Stimulated activated effector memory CD8-positive, alpha-beta T cell treated with anti-CD3 and anti-CD28 coated beads, Interleukin-12 subunit alpha, Interleukin-12 subunit beta, amount 100 ng/mL, for 72 hours (primary cell): ENCODE data around the gene RBP2.

ENCODE experiments used
- ATAC-seq: fragments of 150-1000 bp; cut with Tn5 transposase; 2 replicates; pipeline ENCODE4 v1.10.0; 2021
- DNase-seq, 2 donors: peaks; one replicate each; pipeline ENCODE4 v3.0.0; 2021 to 2022; ENCODE audit warnings: low spot score in 2 of 2
- H3K27ac Mint-ChIP-seq: one replicate; pipeline ENCODE4 v1.8.0; 2022; ENCODE audit warnings: mild to moderate bottlenecking, mixed read lengths
- H3K36me3 Mint-ChIP-seq: one replicate; pipeline ENCODE4 v1.8.0; 2022; ENCODE audit warnings: mild to moderate bottlenecking, mixed read lengths
- H3K4me1 Mint-ChIP-seq: one replicate; pipeline ENCODE4 v1.8.0; 2022; ENCODE audit warnings: mixed read lengths
- H3K4me3 Mint-ChIP-seq: one replicate; pipeline ENCODE4 v1.8.0; 2022; ENCODE audit warnings: mild to moderate bottlenecking, mixed read lengths
- H3K9me3 Mint-ChIP-seq: one replicate; pipeline ENCODE4 v1.8.0; 2022; ENCODE audit warnings: mixed read lengths

Gene RBP2

GRCh38 chr3:139476348-139476747 lies at the start of gene RBP2:
RBP2 (minus strand) TSS chr3:139476516; CDS start chr3:139476459, 57 bp downstream.
- H3K4me3 Mint-ChIP-seq, result no peak within 1 kb of the TSS
- no peaks in the 10 kb centered on the region for H3K4me1 Mint-ChIP-seq
- H3K9me3 Mint-ChIP-seq, result no peaks in the 10 kb centered on the region
- H3K27ac Mint-ChIP-seq, result no peak within 1 kb of the TSS
- ATAC-seq, result no peak
- no peak for DNase-seq
- H3K36me3 Mint-ChIP-seq, result no peaks in the 10 kb centered on the region

DNA sequence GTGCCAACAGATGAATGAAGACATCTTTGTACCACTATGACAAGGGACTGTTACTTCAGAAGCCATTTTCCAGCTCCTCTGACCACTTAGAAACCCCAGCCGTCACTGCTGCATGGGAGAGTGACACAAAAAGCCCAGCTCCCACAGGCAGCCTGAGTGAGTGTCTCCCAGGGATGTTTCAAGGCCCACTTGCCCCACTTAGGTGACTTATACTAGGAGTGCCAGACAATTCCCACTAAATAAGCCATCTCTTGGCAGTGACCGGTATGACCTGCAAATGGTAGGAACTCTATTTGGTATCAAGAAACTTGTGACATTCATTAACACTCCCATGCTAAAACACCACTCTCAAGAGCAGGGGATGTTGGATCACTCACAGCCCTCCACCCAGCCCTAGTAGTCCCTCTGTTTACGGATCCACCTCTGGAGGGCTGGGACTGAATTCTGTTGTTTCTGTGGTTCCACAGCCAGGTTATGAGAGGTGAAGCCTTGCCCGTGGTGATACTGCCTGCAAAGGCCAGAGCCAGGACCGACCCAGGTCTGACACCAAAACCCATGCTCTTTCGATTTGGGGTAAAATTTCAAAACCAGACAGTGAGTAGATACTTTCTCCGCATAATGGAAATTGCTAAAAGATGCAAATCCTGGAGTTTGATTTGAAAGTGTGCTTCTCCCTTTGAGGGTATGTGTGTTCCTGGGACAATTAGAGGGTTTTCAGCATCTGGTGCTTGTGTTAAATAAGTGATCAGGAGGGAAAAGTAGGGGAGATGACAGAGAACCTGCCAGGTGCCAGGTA lies 48.7 kb upstream of the RBP2 start:
- Mint-ChIP-seq H3K27ac (no peak overlapping the region), H3K4me1 (no peaks in the 10 kb centered on the region), H3K9me3 (no peaks in the 10 kb centered on the region), H3K36me3 (no peaks in the 10 kb centered on the region), H3K4me3 (no peak overlapping the region)
- ATAC-seq, result no peak
- DNase-seq, result no peak

- Mint-ChIP-seq H3K36me3 (no peaks in the 10 kb centered on the region), H3K9me3 (no peaks in the 10 kb centered on the region), H3K27ac (no peak overlapping the region), H3K4me3 (no peak overlapping the region), H3K4me1 (no peaks in the 10 kb centered on the region)
- DNase-seq (no peak), ATAC-seq (no peak)
Observed at GRCh38 chr3:139523718-139524117, 47.4 kb upstream of the RBP2 start.

- H3K9me3 Mint-ChIP-seq, result no peaks in the 10 kb centered on the region
- H3K27ac Mint-ChIP-seq, result no peak overlapping the region
- H3K4me3 Mint-ChIP-seq, result no peak overlapping the region
- no peak for ATAC-seq
- no peak for DNase-seq
- H3K4me1 Mint-ChIP-seq, result no peaks in the 10 kb centered on the region
- H3K36me3 Mint-ChIP-seq, result no peaks in the 10 kb centered on the region
Observed at GRCh38 chr3:139523166-139523565, 46.9 kb upstream of the RBP2 start.

GRCh38 chr3:139522421-139522820 lies 46.1 kb upstream of the RBP2 start:
- ATAC-seq (no peak), DNase-seq (no peak)
- Mint-ChIP-seq H3K4me3 (no peak overlapping the region), H3K36me3 (no peaks in the 10 kb centered on the region), H3K4me1 (no peaks in the 10 kb centered on the region), H3K27ac (no peak overlapping the region), H3K9me3 (no peaks in the 10 kb centered on the region)

DNA sequence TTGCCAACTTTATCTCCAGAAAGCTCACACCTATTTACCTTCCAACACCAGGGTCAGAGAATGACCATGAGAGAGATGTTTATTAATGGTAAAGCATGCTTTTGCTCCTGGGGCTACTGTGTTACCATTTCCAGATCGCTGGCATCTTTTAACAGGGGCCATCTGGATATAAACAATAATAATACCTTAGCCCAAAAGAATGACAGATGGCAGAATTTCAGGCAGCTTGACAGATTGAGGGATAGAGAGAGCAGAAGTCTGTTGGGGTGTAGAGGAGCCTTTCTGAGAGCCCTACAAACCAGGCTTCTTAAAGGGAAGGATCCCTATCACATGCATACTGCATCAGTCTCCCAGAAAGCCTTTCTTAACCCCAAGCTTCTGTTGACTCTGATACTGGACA lies 45.5 kb upstream of the RBP2 start:
- H3K36me3 Mint-ChIP-seq, result no peaks in the 10 kb centered on the region
- DNase-seq (peak in 1 of 2 donors; percentile 1), ATAC-seq (no peak)
- H3K27ac Mint-ChIP-seq, result no peak overlapping the region
- H3K9me3 Mint-ChIP-seq, result no peaks in the 10 kb centered on the region
- no peaks in the 10 kb centered on the region for H3K4me1 Mint-ChIP-seq
- no peak overlapping the region for H3K4me3 Mint-ChIP-seq

GRCh38 chr3:139521144-139521543 lies 44.8 kb upstream of the RBP2 start:
- no peaks in the 10 kb centered on the region for H3K4me1 Mint-ChIP-seq
- no peak for ATAC-seq
- H3K36me3 Mint-ChIP-seq, result no peaks in the 10 kb centered on the region
- no peaks in the 10 kb centered on the region for H3K9me3 Mint-ChIP-seq
- H3K4me3 Mint-ChIP-seq, result no peak overlapping the region
- no peak overlapping the region for H3K27ac Mint-ChIP-seq
- DNase-seq, result no peak

DNA sequence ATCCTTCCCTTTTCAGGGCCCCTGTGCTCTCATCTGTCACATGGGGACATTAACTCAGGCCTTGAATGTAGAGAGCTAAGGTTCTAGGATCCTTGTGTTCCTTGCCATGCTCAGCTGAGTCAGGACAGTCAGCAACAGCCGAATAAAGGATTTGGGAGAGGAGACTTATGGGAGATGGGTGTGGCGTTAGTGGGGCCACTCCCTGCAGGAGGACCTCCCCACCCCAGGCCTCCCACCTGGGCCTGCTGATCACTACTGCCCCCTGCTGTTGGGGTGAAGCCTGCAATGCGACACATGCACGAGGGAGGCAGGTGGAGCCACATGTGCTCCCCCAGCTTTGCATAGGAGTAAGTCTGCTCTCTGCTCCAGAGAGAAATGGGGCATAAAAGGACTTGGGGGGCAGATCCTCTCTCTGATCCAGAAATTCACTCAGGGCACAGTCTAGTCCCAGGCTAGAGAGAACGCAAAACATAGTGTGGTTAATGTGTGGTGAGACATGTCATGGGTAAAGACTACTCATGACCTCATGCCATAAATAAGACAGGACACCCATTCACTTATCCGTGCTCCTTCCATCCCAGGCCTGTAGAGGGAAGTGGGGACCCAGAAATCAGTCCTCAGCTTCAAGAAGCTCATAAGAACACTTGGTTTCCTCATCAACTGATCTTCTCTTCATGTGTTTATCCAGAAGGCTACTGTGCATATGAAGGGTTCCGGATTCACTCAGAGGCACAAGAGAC lies 43.9 kb upstream of the RBP2 start:
- H3K4me1 Mint-ChIP-seq, result no peaks in the 10 kb centered on the region
- H3K36me3 Mint-ChIP-seq, result no peaks in the 10 kb centered on the region
- H3K27ac Mint-ChIP-seq, result no peak overlapping the region
- H3K9me3 Mint-ChIP-seq, result no peaks in the 10 kb centered on the region
- peak in 1 of 2 donors; percentile 51 for DNase-seq
- ATAC-seq, result peak; percentile 22
- no peak overlapping the region for H3K4me3 Mint-ChIP-seq

GRCh38 chr3:139518926-139519842 lies 42.9 kb upstream of the RBP2 start:
- no peak for ATAC-seq
- Mint-ChIP-seq H3K4me3 (no peak overlapping the region), H3K4me1 (no peaks in the 10 kb centered on the region), H3K36me3 (no peaks in the 10 kb centered on the region), H3K9me3 (no peaks in the 10 kb centered on the region), H3K27ac (no peak overlapping the region)
- peak in 1 of 2 donors; percentile 35 for DNase-seq

GRCh38 chr3:139518306-139518705 lies 42.0 kb upstream of the RBP2 start:
- H3K4me1 Mint-ChIP-seq, result no peaks in the 10 kb centered on the region

GRCh38 chr3:139517321-139518065 lies 41.2 kb upstream of the RBP2 start:
- no peak for ATAC-seq
- H3K9me3 Mint-ChIP-seq, result no peaks in the 10 kb centered on the region
- no peaks in the 10 kb centered on the region for H3K4me1 Mint-ChIP-seq
- no peak overlapping the region for H3K27ac Mint-ChIP-seq
- DNase-seq, result peak in 1 of 2 donors; percentile 26
- H3K36me3 Mint-ChIP-seq, result no peaks in the 10 kb centered on the region
- H3K4me3 Mint-ChIP-seq, result no peak overlapping the region

More at GRCh38 chr3:139518306-139518705, 42.0 kb upstream of the RBP2 start:
- ATAC-seq (no peak), DNase-seq (peak in 1 of 2 donors; percentile 29)
- Mint-ChIP-seq H3K36me3 (no peaks in the 10 kb centered on the region), H3K4me3 (no peak overlapping the region), H3K27ac (no peak overlapping the region), H3K9me3 (no peaks in the 10 kb centered on the region)

- no peak overlapping the region for H3K4me3 Mint-ChIP-seq
- ATAC-seq (no peak), DNase-seq (no peak)
- H3K4me1 Mint-ChIP-seq, result no peaks in the 10 kb centered on the region
- H3K9me3 Mint-ChIP-seq, result no peaks in the 10 kb centered on the region
- H3K36me3 Mint-ChIP-seq, result no peaks in the 10 kb centered on the region
- no peak overlapping the region for H3K27ac Mint-ChIP-seq
Observed at GRCh38 chr3:139514741-139515140, 38.4 kb upstream of the RBP2 start.

DNA sequence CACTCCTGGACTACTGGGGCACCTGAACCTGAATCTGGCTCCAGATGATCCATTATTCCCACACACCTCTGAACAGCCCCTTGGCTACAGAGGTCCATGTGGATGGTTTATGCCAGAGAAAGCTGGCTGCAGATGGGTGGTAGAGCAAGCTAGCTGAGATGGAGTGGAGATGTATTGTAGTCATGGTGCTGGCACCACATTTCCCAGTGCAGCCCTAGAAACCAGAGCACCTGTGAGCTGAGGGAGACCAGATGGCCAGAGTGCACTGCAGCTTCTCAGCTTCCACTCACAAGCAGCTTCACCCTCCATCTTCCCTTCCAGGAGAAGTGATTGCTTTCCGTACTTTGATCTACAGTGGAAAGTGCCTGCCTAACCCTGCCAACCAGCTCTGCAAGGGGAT lies 33.3 kb upstream of the RBP2 start:
- ATAC-seq, result no peak
- no peaks in the 10 kb centered on the region for H3K36me3 Mint-ChIP-seq
- no peak overlapping the region for H3K27ac Mint-ChIP-seq
- no peaks in the 10 kb centered on the region for H3K4me1 Mint-ChIP-seq
- no peaks in the 10 kb centered on the region for H3K9me3 Mint-ChIP-seq
- DNase-seq, result no peak
- H3K4me3 Mint-ChIP-seq, result no peak overlapping the region

DNA sequence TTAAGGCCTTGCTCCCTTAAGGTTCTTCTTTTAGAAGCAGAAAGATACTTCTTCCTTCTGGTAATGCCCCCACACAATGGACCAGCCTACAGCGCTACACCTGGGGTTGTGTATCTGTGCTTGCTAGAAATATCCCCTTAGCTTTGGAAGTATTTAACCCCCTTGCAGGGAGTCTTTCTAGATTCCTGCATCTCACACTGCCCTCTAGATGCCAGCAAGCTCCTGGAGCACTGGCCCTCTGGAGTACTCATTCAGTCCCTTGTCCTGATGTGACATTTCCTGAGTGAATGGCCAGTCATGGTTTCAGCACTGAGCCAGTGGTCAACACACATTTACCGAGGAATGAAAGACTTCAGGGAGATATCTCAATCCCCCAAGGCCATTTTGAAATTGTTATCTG lies 30.4 kb upstream of the RBP2 start:
- Mint-ChIP-seq H3K36me3 (no peaks in the 10 kb centered on the region), H3K4me3 (no peak overlapping the region), H3K9me3 (no peaks in the 10 kb centered on the region), H3K27ac (no peak overlapping the region), H3K4me1 (no peaks in the 10 kb centered on the region)
- ATAC-seq (no peak), DNase-seq (no peak)
